Neural crest cell (in vitro differentiated cells): ENCODE measurements around the gene NPHS2. TPM values are rescaled to one million over a fixed set of nuclear protein-coding genes. Genes with fewer than 3 reads are reported as not detected.

Experiments
- DNase-seq: peaks from one replicate; pipeline ENCODE4 v3.0.0; 2021; ENCODE audit warnings: low read depth, mixed read lengths, low spot score
- H3K27ac Mint-ChIP-seq: one replicate; pipeline ENCODE4 v1.8.0; 2021; ENCODE audit warnings: mild to moderate bottlenecking, mixed read lengths; ENCODE audit not compliant: unreplicated experiment
- H3K27me3 Mint-ChIP-seq: 2 replicates; pipeline ENCODE4 v1.8.0; 2021; ENCODE audit warnings: low read depth, mild to moderate bottlenecking, mixed read lengths
- H3K36me3 Mint-ChIP-seq: 2 replicates; pipeline ENCODE4 v1.8.0; 2021; ENCODE audit warnings: low read depth, mild to moderate bottlenecking, mixed read lengths
- H3K4me1 Mint-ChIP-seq: 2 replicates; pipeline ENCODE4 v1.8.0; 2021; ENCODE audit warnings: mixed read lengths
- H3K4me3 Mint-ChIP-seq: one replicate; pipeline ENCODE4 v1.8.0; 2021; ENCODE audit warnings: mild to moderate bottlenecking, mixed read lengths
- H3K9me3 Mint-ChIP-seq: 2 replicates; pipeline ENCODE4 v1.8.0; 2021; ENCODE audit warnings: mixed read lengths
- total RNA-seq: library from RNA; stranded (reverse); gene quantifications from 2 replicates; pipeline ENCODE4 v1.2.1, GENCODE V29; 2021
- TF ChIP-seq, protein P1 (sequence below): fragments of 200-600 bp; sonication (generic); conservative IDR thresholded peaks from 2 replicates; pipeline ENCODE4 v1.5.0; 2021; ENCODE audit warnings: antibody characterized with exemption, mild to moderate bottlenecking

The NPHS2 gene
- total RNA-seq, 1 donor from 2014 or later = not detected

DNA sequence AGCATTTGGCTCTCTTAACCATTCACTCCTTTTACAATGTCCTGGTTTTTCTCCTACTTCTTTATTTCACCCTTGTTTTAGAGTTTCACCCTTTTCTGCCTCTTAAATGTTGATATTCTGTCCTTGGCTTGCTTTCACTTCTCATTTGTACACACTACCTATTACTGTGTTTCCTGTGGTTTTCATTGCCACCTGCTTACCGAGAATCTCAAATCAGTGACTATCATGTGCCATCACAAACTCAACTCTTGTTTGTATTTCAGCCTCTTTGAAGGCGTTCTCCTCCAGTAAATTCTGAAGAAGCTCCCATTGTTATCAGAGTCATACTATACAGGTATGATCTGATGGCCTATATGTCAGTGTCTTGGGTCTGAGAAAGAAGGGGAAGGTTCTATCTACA, 65.7 kb downstream of the NPHS2 start:
- no peaks in the 10 kb centered on the region for H3K4me1 Mint-ChIP-seq
- no peak overlapping the region for H3K27ac Mint-ChIP-seq
- peaks cover 10% of the 10 kb centered on the region for H3K9me3 Mint-ChIP-seq
- TF ChIP-seq, protein P1, sequence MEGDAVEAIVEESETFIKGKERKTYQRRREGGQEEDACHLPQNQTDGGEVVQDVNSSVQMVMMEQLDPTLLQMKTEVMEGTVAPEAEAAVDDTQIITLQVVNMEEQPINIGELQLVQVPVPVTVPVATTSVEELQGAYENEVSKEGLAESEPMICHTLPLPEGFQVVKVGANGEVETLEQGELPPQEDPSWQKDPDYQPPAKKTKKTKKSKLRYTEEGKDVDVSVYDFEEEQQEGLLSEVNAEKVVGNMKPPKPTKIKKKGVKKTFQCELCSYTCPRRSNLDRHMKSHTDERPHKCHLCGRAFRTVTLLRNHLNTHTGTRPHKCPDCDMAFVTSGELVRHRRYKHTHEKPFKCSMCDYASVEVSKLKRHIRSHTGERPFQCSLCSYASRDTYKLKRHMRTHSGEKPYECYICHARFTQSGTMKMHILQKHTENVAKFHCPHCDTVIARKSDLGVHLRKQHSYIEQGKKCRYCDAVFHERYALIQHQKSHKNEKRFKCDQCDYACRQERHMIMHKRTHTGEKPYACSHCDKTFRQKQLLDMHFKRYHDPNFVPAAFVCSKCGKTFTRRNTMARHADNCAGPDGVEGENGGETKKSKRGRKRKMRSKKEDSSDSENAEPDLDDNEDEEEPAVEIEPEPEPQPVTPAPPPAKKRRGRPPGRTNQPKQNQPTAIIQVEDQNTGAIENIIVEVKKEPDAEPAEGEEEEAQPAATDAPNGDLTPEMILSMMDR = no peak
- peaks cover 3% of the 10 kb centered on the region for H3K36me3 Mint-ChIP-seq
- no peak overlapping the region for H3K4me3 Mint-ChIP-seq
- peaks cover 39% of the 10 kb centered on the region for H3K27me3 Mint-ChIP-seq
- DNase-seq = no peak

- Mint-ChIP-seq H3K9me3 (peaks cover 10% of the 10 kb centered on the region), H3K36me3 (peaks cover 3% of the 10 kb centered on the region)
Measured at GRCh38 chr1:179509384-179509783, 66.4 kb downstream of the NPHS2 start.

DNA sequence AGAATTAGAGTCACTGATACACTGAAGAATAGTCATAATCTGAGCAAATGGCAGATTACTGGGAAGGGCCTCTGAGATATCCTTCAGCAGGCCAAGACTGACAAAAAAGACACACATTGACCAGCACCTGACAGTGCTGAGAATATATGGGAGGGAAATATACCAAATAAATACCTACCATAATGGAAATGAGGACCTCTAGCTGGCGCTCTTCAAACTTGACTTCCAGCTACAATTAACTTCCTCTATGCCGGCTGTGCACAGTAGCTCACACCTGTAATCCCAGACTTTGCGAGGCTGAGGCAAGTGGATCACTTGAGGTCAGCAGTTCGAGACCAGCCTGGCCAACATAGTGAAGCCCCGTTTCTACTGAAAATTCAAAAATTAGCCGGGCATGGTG, 69.5 kb downstream of the NPHS2 start:
- no peak overlapping the region for H3K27ac Mint-ChIP-seq
- no peaks in the 10 kb centered on the region for H3K4me1 Mint-ChIP-seq

More at GRCh38 chr1:179509384-179509783, 66.4 kb downstream of the NPHS2 start:
- H3K4me3 Mint-ChIP-seq = no peak overlapping the region
- TF ChIP-seq, protein P1 = no peak
- H3K27me3 Mint-ChIP-seq = peaks cover 35% of the 10 kb centered on the region
- no peak for DNase-seq
- H3K4me1 Mint-ChIP-seq = no peaks in the 10 kb centered on the region
- H3K27ac Mint-ChIP-seq = no peak overlapping the region

More for the DNA sequence above, 69.5 kb downstream of the NPHS2 start:
- no peak for DNase-seq
- Mint-ChIP-seq H3K36me3 (no peaks in the 10 kb centered on the region), H3K9me3 (no peaks in the 10 kb centered on the region), H3K4me3 (no peak overlapping the region), H3K27me3 (peaks cover 18% of the 10 kb centered on the region)
- TF ChIP-seq, protein P1 = no peak

Other genes with a start within 250 kb of the NPHS2 start
- gene AXDND1, start 210.0 kb downstream of the NPHS2 start, total RNA-seq = 0.64 and 0.86 TPM in 2 replicates
- gene TDRD5, start 15.9 kb upstream of the NPHS2 start, total RNA-seq = not detected in 2 replicates
- not detected in 2 replicates for gene FAM163A, start 167.3 kb upstream of the NPHS2 start, total RNA-seq